MCF 10A (cell line): Measurements from ENCODE around the gene CEP131. TPM values are rescaled to one million over a fixed set of nuclear protein-coding genes. Genes with fewer than 3 reads are reported as not detected.

ENCODE experiments used
- BruUV-seq: library from RNA; stranded (reverse); fragments of 400-500 nt; replicated peaks from 2 replicates; lab custom pipeline; 2021; lab: Mats Ljungman, UMichigan
- CTCF ChIA-PET: fragments of 300-600 bp; sonication (Branson Sonifier 250); formaldehyde crosslinking; extraction: SDS; loops from one replicate; lab custom pipeline; 2021; ENCODE audit warnings: antibody characterized with exemption, inconsistent platforms; lab: Yijun Ruan, JAX
- POLR2A ChIA-PET: fragments of 300-600, 350-650 bp; sonication (Branson Sonifier 250); formaldehyde crosslinking; extraction: SDS; loops from one replicate; lab custom pipeline; 2020; ENCODE audit warnings: antibody characterized with exemption, inconsistent platforms; lab: Yijun Ruan, JAX
- DNase-seq: peaks from one replicate; pipeline ENCODE4 v3.0.0-alpha.2; 2018; ENCODE audit not compliant: unreplicated experiment
- H3K27ac Mint-ChIP-seq: one replicate; pipeline ENCODE4 v1.8.0; 2022; ENCODE audit warnings: mild to moderate bottlenecking, low read depth, mixed read lengths; ENCODE audit not compliant: unreplicated experiment
- H3K27me3 Mint-ChIP-seq: one replicate; pipeline ENCODE4 v1.8.0; 2022; ENCODE audit warnings: mixed read lengths; ENCODE audit not compliant: insufficient read depth, unreplicated experiment
- H3K36me3 Mint-ChIP-seq: one replicate; pipeline ENCODE4 v1.8.0; 2022; ENCODE audit warnings: mild to moderate bottlenecking, moderate library complexity, mixed read lengths; ENCODE audit not compliant: insufficient read depth, unreplicated experiment
- H3K4me1 Mint-ChIP-seq: one replicate; pipeline ENCODE4 v1.8.0; 2022; ENCODE audit warnings: mixed read lengths; ENCODE audit not compliant: insufficient read depth, unreplicated experiment
- H3K4me3 Mint-ChIP-seq: one replicate; pipeline ENCODE4 v1.8.0; 2022; ENCODE audit warnings: mild to moderate bottlenecking, moderate library complexity, mixed read lengths; ENCODE audit not compliant: unreplicated experiment
- H3K9me3 Mint-ChIP-seq: one replicate; pipeline ENCODE4 v1.8.0; 2022; ENCODE audit warnings: mixed read lengths; ENCODE audit not compliant: unreplicated experiment
- intact Hi-C: fragments of 100-400 bp; cut with micrococcal nuclease; formaldehyde crosslinking; loops from 2 replicates; pipeline ENCODE4 v1.14.1; 2022
- total RNA-seq: library from RNA; stranded (reverse); gene quantifications from 2 replicates; pipeline ENCODE4 v1.2.3, GENCODE V29; 2022
- TF ChIP-seq, protein P1 (sequence below): fragments of 200-600 bp; IDR thresholded peaks from one replicate; pipeline ENCODE4 v1.8.0; 2022; ENCODE audit warnings: antibody characterized with exemption, mild to moderate bottlenecking; ENCODE audit not compliant: unreplicated experiment

Gene CEP131
- total RNA-seq, 1 experiment from 2014 or later: 9.5 TPM

DNA sequence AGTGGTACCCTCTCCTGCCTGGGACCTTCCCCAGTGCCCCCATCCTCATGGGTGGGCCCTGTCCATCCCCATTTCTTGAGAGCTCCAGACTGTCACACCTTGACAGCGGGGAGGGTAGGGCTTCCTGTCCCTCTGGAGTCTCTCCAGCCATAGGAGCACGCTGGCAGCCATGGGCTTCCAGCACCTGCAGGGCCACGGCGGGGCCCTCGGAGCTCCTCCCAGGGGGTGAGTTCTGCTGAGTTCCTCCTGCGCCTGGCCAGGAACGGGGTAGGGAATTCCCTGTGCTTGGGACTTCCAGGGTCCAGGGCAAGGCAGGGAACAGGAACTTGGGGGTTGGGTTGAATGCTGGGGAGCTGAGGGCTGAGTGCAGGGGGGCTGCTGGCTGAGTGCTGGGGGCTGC, 33.7 kb downstream of the CEP131 start:
- TF ChIP-seq, protein P1, sequence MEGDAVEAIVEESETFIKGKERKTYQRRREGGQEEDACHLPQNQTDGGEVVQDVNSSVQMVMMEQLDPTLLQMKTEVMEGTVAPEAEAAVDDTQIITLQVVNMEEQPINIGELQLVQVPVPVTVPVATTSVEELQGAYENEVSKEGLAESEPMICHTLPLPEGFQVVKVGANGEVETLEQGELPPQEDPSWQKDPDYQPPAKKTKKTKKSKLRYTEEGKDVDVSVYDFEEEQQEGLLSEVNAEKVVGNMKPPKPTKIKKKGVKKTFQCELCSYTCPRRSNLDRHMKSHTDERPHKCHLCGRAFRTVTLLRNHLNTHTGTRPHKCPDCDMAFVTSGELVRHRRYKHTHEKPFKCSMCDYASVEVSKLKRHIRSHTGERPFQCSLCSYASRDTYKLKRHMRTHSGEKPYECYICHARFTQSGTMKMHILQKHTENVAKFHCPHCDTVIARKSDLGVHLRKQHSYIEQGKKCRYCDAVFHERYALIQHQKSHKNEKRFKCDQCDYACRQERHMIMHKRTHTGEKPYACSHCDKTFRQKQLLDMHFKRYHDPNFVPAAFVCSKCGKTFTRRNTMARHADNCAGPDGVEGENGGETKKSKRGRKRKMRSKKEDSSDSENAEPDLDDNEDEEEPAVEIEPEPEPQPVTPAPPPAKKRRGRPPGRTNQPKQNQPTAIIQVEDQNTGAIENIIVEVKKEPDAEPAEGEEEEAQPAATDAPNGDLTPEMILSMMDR: no peak
- H3K27ac Mint-ChIP-seq: no peak overlapping the region
- H3K4me1 Mint-ChIP-seq: peaks cover 5% of the 10 kb centered on the region
- peaks cover 5% of the 10 kb centered on the region for H3K36me3 Mint-ChIP-seq
- intact Hi-C loops: no loop called here
- H3K4me3 Mint-ChIP-seq: no peak overlapping the region
- no TSS peak for BruUV-seq
- ChIA-PET POLR2A (no interaction called here), CTCF (interaction anchor here (0.8 to 1.5 kb wide), 2 partner anchors 201 to 296 kb away, joined by 3 read pairs; no protein-coding TSS in a partner anchor)
- no peak for DNase-seq
- H3K9me3 Mint-ChIP-seq: no peaks in the 10 kb centered on the region
- H3K27me3 Mint-ChIP-seq: peaks cover 13% of the 10 kb centered on the region

DNA sequence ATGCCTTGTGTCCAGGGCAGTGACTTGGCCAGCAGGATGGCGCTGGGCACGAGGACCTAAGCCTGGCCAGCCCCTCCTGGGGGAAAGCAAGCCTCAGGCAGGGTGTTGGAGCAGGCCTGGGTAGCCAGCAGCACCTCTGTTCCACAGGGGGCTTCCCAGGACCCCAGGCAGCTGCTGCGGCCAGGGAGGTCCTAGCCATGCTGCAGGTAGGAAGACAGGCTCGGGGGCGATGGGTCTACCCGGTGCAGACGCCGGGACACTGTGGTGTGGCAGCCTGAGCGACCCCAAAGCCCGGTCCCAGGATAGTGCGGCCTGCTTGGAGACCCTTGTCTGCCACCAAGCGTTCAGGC, 34.3 kb downstream of the CEP131 start:
- H3K36me3 Mint-ChIP-seq: peaks cover 5% of the 10 kb centered on the region
- intact Hi-C loops: no loop called here
- peaks cover 17% of the 10 kb centered on the region for H3K27me3 Mint-ChIP-seq
- no peaks in the 10 kb centered on the region for H3K9me3 Mint-ChIP-seq
- TF ChIP-seq, protein P1: no peak
- H3K4me3 Mint-ChIP-seq: no peak overlapping the region
- BruUV-seq: no TSS peak
- peaks cover 5% of the 10 kb centered on the region for H3K4me1 Mint-ChIP-seq
- DNase-seq: no peak
- POLR2A ChIA-PET: no interaction called here
- H3K27ac Mint-ChIP-seq: no peak overlapping the region
- CTCF ChIA-PET: interaction anchor here (0.8 to 1.5 kb wide), 2 partner anchors 200 to 297 kb away, joined by 3 read pairs; no protein-coding TSS in a partner anchor

DNA sequence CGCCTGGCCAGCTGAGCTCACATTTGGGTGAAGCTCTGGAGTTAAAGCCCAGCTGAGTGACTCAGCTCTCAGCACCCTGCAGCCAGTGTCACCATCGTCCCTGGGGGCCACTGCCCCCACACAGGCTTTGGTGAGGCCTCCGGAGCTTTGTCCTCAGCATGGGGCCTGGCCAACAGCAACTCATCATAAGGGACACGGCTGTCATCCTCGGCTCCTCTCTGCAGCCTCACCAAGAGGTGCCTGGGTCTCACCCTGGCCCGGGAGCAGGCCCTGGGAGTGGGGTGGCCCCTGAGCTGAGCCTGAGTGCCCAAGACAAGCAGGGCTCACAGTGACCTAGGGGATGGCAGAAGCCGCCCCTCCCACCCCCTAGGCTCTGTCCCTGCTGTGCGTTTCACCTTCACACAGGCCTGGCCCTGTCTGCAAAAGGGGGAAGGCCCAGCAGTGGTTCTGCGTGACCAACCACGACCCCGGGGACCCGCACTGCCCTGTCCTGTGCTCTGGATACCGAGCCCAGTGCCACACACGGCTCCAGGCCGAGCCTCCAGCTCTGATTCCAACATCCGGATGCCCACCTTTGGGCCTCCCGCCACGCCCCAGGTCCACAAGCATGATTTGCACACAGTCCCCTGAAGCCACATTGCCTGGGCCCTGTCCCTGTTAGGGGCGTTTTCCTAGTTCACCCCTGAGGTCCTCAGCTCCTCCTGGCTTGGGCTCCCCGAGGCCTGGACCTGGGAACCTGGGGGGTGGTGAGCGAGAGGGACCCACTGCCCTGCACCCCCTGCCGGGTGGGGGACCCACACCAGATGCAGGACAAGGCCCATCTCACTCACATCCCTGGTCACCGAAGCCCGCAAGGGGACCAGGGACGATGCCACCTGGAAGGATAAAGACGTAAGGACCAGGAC, 34.9 kb downstream of the CEP131 start:
- intact Hi-C loops: no loop called here
- peaks cover 17% of the 10 kb centered on the region for H3K27me3 Mint-ChIP-seq
- H3K27ac Mint-ChIP-seq: no peak overlapping the region
- no peaks in the 10 kb centered on the region for H3K9me3 Mint-ChIP-seq
- ChIA-PET POLR2A (no interaction called here), CTCF (interaction anchor here (0.6 to 1.5 kb wide), 4 partner anchors 11 to 297 kb away, joined by 3 to 4 read pairs (median 3); no protein-coding TSS in a partner anchor)
- no peak overlapping the region for H3K4me3 Mint-ChIP-seq
- BruUV-seq: no TSS peak
- peaks cover 5% of the 10 kb centered on the region for H3K36me3 Mint-ChIP-seq
- no peak for DNase-seq
- TF ChIP-seq, protein P1: no peak
- H3K4me1 Mint-ChIP-seq: peaks cover 5% of the 10 kb centered on the region

DNA sequence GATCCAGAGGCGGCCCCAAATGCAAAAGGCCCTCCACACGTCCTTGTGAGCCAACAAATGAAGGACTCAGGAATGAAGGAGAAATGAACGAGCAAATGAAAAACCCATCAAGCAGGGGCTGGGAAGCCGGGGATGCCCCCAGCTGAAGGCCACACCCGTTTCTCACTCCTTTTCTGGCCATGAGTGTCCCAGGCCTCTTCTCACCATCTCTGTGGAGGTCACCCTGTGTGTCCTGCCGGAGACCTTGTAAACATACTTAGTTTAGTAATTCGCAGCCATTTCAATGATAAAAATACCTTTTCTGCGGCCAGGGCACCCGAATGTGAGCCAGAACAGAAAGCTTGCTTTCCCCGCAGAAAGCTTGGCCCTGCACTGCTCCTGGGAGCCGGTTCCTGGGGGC, 35.6 kb downstream of the CEP131 start:
- Mint-ChIP-seq H3K9me3 (no peaks in the 10 kb centered on the region), H3K4me3 (no peak overlapping the region), H3K36me3 (peaks cover 5% of the 10 kb centered on the region), H3K4me1 (peaks cover 5% of the 10 kb centered on the region), H3K27ac (no peak overlapping the region), H3K27me3 (peaks cover 17% of the 10 kb centered on the region)
- POLR2A ChIA-PET: no interaction called here
- TF ChIP-seq, protein P1: no peak
- no peak for DNase-seq
- CTCF ChIA-PET: interaction anchor here (0.6 to 0.9 kb wide), 3 partner anchors 12 to 33 kb away, joined by 3 to 4 read pairs (median 3); no protein-coding TSS in a partner anchor
- BruUV-seq: no TSS peak
- intact Hi-C loops: no loop called here
